GM19025 (cell line): ENCODE results near the gene FAM131A.
A peak's percentile ranks its signal among the peaks of the same experiment; 100 is the strongest.

Experiments
- ATAC-seq: cut with Tn5 transposase; IDR thresholded peaks from one replicate; pipeline ENCODE4 v1.9.1; 2021; ENCODE audit warnings: mild to moderate bottlenecking, low read depth, moderate library complexity; ENCODE audit not compliant: unreplicated experiment

The FAM131A gene

DNA sequence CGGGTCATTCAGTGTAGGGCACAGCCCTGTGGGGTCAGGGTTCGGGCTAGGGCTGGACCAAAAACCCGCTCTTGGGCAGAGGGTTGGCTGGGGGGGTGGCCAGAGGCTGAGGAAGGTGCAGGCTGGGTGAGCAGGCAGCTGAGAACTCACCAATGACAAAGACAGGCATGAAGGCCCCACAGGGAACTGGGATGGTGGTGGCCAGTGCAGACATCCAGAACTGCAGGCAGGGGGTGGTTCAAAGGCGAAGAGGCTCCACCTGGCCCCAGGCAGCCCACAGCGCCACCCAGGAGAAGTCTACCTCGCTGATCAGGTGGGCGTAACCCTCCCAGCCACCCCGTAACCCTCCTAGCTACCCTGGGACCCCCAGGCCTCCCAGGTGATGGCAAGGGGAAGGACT is 17.4 kb downstream of the FAM131A start:
- no peak for ATAC-seq

DNA sequence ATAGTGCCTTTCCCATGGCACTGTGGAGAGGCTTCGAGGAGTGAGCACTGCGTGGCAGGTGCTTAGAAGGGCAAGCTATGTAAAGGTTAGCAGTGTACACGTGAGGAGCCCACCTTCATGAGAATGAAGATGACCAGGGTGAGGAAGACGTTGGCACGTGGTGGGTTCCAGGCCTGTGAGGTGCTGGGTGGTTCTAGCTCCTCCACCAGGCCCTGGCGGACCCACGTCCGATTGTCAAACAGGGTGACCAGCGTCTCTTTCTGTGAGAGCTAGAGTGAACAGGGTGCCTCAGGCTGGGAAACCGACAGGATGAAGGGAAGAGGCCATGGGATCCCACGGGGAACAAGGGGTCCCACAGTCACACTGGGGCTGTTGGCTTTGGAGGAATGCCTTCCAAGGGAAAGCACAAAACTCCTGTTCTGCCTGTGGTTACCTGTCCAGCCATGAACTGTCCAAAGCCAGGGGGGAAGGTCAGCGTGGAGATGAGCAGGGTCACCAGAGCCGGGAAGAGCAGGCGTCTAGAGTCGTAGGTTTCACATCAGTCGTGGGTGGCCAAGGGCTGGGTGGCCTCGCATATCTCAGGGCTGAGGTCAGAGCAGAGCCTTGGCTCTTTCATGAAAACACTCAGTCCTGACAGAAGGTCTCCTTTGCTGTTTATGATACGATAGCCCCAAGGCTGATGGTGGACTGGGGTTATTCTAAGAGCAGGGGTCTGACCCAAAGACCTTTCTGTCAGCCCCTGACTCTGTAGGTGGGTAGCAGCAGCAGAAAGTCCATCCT is 18.1 kb downstream of the FAM131A start:
- ATAC-seq: no peak

DNA sequence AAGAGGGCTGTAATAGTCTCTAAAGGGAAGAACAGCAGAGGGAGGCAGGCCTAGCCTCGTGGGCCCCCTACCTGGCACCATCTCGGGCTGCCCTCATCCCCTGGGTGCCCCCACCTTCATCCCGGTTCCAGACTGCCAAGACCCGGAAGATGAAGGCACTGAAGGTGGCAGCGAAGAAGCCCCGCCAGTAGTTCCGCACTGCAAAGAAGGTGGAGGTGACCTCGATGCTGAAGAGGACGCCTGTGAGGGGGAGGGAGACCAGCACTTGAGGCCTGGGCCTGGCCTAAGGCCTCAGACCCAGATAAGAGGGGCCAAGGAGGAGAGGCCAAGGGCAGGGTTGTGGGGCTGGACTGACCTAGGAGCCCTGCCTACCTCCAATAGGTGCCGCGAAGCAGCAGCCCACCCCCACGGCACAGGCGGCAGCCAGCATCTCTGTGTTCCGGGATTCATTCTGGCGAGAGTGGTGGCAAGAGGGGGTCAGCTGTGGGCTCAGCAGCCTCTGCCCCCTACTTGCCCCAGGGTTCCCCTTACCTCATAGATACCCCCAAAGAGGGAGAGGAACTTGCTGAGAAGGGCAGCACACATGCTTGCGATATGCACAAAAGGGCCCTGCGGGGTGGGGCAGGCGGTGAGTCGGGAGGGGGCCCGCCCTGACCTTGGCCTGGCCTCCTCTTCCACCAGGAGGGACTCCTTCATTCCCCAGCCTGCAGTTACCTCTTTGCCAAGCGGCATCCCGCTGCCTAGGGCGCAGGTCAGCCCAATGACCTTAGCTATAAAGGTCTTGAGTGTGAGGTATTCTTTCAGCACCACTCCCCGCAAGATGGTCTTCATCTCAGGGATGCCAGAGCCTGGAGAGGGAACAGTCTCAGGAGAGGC is 20.1 kb downstream of the FAM131A start:
- ATAC-seq: no peak

DNA sequence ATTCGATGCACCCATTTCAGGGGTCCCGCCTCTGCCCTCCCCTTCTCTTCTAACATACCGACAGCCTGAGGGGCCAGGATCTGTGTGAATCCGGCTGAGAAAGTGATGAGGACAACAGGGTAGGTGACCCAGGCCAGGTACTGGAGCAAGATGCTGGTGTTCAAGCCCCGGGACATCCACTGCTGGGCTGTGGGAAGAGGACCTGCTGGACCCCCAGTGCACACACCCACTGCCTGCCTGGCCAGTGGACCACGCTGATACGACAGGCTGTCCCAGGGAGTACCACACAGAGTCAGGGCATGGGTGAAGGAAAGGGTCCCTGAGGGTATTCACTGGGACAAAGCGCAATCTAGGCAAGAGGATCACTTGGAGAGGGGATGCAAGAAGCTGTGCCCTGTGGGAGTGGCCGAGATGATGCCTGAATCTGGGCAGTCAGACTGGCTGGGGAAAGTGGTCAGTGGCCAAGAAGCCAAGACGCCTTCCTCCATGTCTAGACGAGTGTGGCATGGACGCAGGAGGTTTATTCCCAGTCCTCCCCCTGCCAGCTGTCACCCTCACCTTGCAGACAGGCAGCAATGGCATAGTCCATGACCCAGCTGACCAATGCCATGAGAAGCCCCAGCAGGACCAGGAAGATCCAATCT is 20.8 kb downstream of the FAM131A start:
- no peak for ATAC-seq

DNA sequence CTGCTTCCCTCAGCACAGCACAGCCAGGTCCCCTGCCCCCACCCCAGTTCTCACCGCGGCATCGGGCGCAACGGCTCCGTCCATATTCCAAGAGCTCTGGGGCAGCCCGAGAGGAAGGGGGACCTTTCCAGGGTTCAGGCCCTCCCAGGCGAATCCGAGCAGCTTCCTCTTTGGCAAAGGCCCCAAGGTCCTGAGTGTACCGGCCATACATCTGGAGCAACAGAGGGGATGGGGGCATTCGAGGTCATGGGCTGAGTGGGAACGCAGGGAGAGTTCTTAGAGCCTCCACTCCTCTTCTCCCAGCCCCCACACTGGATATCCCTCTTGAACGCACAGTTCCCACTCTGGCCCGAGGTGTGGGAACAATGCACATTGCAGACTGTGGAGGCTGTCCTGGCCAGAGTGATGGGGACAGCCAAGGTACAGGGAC is 21.5 kb downstream of the FAM131A start:
- no peak for ATAC-seq

DNA sequence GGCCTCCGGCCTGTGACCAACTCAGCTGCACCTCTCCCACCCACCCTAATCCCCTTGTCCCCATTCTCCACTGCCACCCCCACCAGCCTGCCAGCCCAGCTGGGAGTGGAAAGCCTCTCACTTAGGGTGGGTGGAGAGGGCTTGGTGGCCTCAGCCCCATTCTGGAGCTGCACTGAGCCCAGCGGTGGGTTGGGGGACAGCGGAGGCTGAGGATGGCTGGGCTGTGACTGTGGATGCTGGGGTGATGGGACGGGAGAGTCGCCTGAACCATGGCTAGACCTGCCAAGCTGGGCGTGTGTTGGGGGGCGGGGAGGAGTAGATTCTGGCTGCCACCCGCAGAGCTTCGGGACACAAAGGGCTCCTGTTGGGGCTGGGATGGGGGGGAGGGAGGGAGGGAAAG is 22.2 kb downstream of the FAM131A start:
- ATAC-seq: no peak

DNA sequence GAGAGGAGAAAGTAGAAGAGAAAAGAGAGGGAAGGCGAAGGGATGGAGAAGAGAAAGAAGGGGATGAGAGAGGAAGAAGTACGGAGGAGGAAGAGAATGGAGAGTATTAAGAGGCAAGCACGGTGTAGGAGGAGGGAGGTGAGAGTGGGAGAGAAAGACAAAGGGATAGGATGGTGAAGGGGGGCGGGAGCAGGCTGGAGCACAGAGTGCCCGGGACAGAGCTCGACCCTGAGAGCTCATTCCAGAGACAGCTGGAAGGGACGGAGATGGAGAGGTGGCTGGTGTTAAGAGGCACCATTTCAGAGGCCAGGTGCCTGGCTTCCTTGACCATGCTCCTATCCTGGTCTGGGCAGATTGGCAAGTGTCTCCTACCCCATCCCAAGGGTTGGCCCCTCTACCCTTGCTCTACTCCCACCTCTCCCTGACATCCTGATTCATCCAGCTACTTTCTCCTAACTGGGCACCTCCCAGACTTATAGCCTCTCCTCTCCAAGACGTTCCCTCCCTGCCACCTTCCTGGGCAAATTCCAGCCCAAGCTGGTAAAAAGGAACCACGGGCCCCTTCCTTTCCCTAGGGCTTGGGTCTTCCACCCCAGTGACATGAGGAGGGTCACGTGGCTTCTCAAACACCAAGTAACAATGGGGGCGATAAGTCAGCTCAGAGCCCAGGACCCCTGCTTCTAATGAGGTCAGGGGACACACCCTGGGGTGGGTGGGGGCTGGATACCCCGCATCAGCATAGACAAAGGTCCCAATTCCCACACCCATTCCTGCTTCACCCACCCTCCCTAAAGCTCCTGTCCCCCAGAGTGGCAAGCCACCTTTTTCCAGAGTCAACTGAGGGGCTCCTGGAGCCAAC is 22.9 kb downstream of the FAM131A start:
- ATAC-seq: no peak

DNA sequence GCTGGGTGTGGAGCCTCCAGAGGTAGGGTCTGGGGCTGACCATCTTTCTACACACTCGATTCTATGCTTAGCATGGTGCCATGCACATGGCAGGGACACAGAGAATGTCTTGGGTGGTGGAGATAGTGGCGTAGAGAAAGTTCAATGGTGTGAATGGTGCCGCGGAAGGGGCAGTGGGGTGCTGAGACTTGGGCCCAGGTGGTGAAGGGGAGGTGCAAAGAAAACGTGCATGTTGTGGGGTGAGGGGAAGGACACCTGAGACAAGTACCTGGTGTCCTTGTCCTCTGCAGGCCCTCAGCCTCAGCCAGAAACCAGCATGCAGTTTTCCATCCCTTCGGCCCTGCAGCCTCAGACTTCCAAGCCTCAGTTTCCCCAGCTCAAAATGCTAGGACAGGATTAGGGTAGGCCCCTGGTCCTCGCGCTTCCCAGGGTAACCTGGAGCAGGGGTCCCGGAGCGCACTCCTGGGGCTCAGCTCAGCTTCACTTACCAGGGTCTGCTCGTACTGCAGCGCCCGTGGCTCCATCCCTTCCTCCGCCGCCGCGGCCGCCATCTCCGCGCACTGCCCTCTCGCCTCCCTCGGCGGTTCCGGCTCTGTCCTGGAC is 23.6 kb downstream of the FAM131A start:
- peak; percentile 9 for ATAC-seq

DNA sequence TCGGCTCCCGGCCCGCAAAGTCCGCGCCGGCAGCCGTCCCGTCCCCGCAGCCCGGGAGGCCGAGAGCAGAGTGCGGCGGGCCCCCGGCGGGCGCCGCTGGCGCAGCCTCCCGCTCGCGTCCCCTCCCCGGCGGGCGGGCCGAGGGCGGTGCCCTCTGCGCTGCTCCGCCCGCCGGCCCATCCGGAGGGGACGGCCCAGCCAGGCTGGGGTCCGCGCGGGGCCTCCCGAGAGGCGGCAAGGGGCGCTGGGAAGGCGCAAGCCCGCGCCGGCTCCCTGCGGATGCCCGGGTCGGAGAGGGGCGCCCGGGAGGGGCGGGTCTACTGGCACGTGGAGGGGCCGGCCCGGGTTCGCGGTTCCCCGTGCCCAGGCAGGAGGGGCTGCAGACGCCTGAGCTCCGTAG is 24.1 kb downstream of the FAM131A start, which contains the start of the genes CLCN2 and POLR2H:
TSS of gene CLCN2 (minus strand) at position 74 of the 400 bp plus-strand sequence. CDS start 126 bp downstream, outside the sequence.
TSS of gene POLR2H (plus strand) at position 179 of the 400 bp plus-strand sequence. CDS start 1,783 bp downstream, outside the sequence.
- peak; percentile 47 for ATAC-seq

DNA sequence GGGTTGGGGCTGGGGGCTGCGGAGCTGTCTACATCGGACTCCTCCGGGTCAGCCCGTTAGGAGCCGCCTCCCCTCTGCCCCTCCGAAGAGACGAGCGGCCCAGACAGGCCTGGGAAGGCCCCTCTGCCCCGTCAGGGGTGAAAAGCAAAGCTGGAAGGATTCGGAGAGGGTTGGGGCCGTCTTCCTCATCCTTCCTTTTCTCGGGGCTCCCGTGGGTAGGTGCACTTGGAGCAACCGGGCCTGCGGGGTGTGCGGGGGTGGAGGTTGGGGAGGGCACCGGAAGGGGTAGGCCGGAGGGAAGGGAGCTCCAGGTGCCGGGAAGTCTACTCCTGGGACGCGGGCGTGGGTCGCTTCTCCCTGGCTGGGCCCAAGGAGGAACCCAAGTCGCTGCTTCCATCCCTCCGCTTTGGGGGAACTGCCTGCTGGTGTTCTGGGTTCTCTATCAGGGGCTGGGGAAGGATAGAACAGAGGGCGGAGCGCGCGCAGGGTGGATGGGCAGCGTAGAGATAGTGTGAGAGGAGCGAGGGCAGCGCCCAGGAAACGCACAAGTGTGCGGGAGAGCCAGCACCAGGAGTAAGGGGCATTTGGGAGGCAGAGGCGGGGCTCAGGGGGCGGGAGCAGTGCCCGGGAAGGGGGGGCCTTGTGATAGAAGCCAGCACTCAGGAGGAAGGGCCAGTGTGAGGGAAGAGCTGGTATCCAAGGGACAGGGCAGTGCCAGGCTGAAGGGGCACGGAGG is 24.7 kb downstream of the FAM131A start:
- peak; percentile 4 for ATAC-seq

DNA sequence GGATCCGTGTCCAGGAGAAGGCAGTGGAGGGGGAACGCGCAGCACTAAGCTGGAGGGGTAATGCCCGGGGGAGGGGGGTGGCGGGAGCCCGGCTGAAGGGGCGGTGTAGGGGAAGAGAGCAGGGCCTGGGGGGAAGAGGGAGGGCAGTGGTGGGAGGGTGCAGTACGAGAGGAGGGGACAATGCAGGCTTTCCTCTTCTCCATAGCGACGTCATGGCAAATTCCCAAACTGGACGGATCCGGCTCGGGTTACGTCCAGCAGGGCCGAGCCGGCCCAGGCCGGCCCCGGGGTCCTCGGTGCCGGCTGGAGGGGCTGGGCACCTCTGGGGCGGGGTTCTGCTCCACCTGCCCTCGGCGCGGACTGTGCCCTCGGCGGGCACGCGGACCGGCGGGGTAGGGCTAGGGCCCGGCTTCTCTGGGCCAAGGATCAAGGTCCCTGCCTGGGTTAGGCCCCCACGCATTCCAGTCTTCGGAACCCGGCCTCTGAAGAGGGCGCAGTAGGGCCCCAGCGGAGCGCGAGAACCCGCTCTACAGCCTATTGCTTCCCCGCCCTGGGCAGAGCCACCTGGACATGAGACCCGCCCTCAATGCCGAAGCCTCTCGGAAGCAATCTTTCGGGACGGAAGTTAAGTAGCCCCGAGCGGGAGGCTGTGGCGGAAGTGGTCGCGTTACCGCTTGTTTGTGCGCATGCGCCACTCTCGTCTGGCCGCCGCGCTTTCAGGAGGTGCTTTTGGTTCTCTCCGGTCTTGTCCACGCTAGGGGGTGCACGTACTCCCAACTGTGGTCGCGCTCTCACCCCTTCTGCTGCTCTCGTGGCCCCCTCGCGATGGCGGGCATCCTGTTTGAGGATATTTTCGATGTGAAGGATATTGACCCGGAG is 25.5 kb downstream of the FAM131A start:
- peak; percentile 73 for ATAC-seq

DNA sequence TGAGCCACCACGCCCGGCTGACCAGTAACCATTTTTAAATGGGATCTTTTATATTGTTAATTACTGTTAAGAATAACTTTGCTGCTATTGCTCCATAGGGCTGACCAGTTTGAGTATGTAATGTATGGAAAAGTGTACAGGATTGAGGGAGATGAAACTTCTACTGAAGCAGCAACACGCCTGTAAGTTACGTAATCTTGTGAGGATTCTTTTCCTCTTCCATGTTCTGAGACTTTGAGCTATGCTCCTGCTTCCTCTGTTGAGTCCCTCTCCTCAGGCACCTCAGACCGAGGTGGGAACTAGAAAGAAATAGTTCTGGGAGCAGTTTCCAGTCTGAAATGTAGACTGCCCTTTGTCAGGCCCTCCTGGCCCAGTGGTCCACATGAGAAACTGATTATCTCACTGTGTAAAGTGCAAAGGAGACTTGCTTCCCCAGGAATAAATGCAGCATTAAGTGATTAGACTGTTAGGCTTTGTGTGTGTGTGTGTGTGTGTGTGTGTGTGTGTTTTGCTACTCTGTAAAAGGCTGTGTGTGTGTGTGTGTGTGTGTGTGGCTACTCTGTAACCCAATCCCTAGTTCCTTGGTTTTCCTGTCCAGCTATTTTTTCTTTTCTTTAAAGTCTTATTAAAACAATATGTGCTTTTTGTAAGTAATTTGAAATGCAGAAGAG is 29.4 kb downstream of the FAM131A start:
- ATAC-seq: no peak

DNA sequence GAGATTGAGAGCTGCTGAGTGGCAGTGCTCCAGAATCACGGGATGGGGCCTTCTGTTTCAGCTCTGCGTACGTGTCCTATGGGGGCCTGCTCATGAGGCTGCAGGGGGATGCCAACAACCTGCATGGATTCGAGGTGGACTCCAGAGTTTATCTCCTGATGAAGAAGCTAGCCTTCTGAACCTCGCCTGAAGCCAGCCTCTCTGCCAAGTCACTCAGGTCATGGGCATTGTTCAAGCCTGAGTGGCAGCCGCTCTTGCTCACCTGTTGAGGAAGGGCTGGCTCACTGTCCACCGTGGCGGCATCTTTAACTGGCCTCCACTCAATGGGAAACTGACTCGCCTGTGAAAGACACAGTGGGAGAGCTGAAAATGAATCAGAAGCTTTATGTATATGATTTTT is 30.7 kb downstream of the FAM131A start:
- ATAC-seq: no peak

DNA sequence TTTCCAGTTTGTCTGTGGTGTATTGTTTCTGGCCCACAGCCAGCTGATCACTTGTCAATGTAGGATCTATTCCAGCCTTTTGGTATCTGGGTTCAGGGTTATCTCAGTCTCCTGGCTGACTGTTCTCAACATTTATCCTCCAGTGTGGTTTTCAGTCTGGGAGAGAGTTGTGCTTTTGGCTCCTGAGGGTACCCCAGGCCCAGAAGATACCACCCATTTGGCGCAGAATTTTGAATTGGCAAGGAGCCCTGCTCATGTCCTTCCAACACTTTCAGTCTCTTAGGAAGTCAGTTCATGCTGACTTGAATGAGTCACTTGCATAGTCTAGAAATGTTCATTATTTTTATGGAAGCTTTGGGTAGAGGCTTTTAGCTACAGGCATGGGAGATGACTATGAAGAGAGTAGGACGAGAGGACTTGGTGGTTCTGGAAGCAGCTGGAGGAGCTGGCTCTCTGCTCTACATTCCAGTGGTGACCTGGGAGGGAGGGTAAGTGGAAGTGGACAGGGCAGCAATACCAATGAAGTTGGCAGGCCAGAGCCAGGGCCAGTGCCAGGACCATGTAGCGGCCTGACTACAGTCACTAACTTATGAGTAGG is 31.3 kb downstream of the FAM131A start:
- ATAC-seq: no peak

DNA sequence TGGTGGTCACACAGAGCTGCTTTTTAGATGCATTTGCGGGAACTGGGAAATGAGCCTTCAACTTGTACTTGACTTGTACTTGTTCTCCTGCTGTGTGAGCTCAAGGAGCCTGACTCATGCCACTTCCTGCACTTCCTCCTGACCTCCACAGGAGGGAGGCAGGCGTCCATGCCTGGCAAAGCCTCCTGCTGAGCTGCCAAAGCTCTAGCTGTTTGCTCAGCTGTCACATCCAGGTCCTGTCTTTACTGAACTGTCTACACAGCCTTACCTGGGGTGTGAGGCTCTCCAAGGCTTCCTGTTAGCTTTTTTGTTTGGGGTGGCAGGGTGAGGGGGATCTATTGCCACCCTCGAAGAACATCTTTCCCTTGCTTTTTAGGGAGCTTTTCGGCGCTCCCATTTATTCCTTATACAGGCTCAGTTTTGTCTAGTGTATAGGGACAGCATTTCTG is 34.2 kb downstream of the FAM131A start:
- no peak for ATAC-seq

DNA sequence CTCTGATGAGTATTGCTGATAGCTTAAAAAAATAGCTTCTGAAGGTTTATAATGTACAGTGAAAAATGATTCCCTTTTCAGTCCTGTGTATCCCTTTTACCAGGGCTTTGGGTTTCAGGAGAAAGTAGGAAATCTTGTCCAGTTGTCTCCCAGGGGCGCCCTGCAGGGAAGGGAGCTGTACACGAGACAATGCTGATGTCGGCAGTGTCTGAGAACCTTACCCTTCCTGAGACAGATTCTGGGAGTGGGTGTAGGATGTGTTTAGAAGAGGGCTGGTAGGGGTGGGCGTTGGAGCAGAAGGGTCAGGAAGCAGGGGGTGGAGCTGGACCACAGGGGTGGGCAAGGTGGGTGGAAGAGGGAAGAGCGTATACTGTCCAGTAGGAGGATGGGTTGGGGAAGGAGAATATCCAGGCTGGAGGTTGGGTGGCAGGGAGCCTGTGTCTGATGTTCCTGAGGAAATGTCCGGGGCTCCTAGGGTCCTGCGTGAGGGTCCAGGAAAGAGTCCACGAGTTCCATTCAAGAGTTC is 35.0 kb downstream of the FAM131A start:
- no peak for ATAC-seq

DNA sequence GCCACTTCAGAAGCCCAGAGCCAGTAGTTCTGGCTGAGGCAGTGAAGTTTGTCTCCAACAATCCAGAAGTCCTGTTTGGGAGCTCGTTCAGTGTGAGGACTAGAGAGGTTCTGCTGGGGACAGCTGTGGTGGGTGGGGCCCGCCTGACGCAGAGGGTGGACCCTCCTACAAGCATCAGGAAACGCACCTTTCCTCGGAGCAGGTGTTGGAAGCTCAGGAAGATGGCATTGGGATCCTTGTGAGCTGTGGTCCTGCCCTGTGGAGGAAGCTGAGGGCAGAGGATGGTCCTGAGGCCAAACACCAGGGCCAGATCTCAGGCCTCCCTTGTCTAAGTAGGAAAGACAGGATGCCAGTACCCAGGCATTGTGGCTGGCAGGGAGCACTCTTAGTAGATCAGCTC is 35.5 kb downstream of the FAM131A start:
- ATAC-seq: no peak
